Gastroesophageal sphincter (tissue), 4 donors: ENCODE results near the gene TMEM125. TPM values are rescaled to one million over a fixed set of nuclear protein-coding genes. Genes with fewer than 3 reads are reported as not detected.

Experiments
- ATAC-seq: fragments of 150-250 bp; one replicate; pipeline ENCODE4 v1.9.1; 2016; ENCODE audit warnings: mild to moderate bottlenecking, moderate library complexity
- H3K27ac ChIP-seq, 4 donors: fragments of 200-600 bp; sonication (generic) in 3 of 4; 1 replicate in 3 of 4; 2 replicates in 1 of 4; pipeline ENCODE4 v1.5.1; 2016 to 2019
- H3K27me3 ChIP-seq: fragments of 200-600 bp; sonication (generic); one replicate; pipeline ENCODE4 v1.5.1; 2019
- H3K36me3 ChIP-seq, 2 donors: fragments of 200-600 bp; sonication (generic); one replicate each; pipeline ENCODE4 v1.5.1; 2019; ENCODE audit warnings: control low read depth in 1 of 2
- H3K4me1 ChIP-seq, 3 donors: fragments of 200-600 bp; sonication (generic); 1 replicate in 2 of 3; 2 replicates in 1 of 3; pipeline ENCODE4 v1.5.1; 2016 to 2019; ENCODE audit warnings: control low read depth in 2 of 3
- H3K4me3 ChIP-seq, 2 donors: fragments of 200-600 bp; sonication (generic); one replicate each; pipeline ENCODE4 v1.5.1; 2019; ENCODE audit warnings: mild to moderate bottlenecking in 1 of 2, moderate library complexity in 1 of 2
- H3K9me3 ChIP-seq, 3 donors: fragments of 200-600 bp; sonication (generic); one replicate each; pipeline ENCODE4 v1.5.1; 2017 to 2019; ENCODE audit warnings: control low read depth in 2 of 3
- EP300 ChIP-seq: sonication (generic); formaldehyde crosslinking; IDR thresholded peaks from one replicate; pipeline ENCODE4 v1.6.1; 2017; ENCODE audit warnings: antibody characterized with exemption, mild to moderate bottlenecking
- POLR2A ChIP-seq, 2 donors: fragments of 450-650 bp; IDR thresholded peaks; one replicate each; pipeline ENCODE4 v1.6.1; 2017; ENCODE audit warnings: antibody characterized with exemption in 2 of 2, mild to moderate bottlenecking in 2 of 2, moderate library complexity in 1 of 2
- POLR2AphosphoS5 ChIP-seq: sonication (generic); formaldehyde crosslinking; IDR thresholded peaks from one replicate; pipeline ENCODE4 v1.6.1; 2017; ENCODE audit warnings: antibody characterized with exemption
- WGBS, 2 donors: methylation state at CpG; one replicate each; pipeline ENCODE4 v1.1.5; 2018; ENCODE audit warnings: low coverage in 1 of 2; 5-methylcytosine and 5-hydroxymethylcytosine counted together
- total RNA-seq, 4 donors: library from RNA; depleted of rRNA; stranded (reverse); fragments of >200 nt; gene quantifications; one replicate each; pipeline ENCODE4 v1.1.0, GENCODE V29; 2016
- TF ChIP-seq, protein P1 (sequence below), 4 experiments: fragments of 200-600 bp in 2 of 4; fragments of 450-650 bp in 2 of 4; sonication (generic) in 1 of 4; IDR thresholded peaks; one replicate each; pipeline ENCODE4 v1.5.1; 2017 to 2019; ENCODE audit warnings: antibody characterized with exemption in 4 of 4, mild to moderate bottlenecking in 2 of 4, moderate library complexity in 2 of 4

Gene TMEM125
- total RNA-seq, 4 donors from 2014 or later: 0.45 TPM; not detected in 3

DNA sequence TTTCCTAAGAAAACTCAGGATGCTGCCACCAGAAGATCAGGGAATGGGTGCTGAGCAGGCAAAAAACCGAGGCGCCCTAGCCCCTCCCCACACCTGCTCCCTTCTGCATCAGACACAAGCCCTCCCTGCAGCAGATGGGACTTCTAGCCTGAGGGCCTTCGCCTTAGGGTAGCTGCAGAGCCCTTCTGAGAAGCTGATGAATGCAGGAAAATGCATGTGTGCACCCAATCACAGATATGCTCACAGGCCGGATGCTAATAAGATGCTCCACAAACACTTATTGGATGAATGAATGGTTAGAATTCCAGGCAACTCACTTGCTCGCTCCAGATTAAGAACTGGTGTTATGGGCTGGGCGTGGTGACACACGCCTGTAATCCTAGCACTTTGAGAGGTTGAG, 22.4 kb downstream of the TMEM125 start:
- TF ChIP-seq POLR2A (IDR thresholded peaks at IDR 0.05): no peak
- TF ChIP-seq, protein P1, sequence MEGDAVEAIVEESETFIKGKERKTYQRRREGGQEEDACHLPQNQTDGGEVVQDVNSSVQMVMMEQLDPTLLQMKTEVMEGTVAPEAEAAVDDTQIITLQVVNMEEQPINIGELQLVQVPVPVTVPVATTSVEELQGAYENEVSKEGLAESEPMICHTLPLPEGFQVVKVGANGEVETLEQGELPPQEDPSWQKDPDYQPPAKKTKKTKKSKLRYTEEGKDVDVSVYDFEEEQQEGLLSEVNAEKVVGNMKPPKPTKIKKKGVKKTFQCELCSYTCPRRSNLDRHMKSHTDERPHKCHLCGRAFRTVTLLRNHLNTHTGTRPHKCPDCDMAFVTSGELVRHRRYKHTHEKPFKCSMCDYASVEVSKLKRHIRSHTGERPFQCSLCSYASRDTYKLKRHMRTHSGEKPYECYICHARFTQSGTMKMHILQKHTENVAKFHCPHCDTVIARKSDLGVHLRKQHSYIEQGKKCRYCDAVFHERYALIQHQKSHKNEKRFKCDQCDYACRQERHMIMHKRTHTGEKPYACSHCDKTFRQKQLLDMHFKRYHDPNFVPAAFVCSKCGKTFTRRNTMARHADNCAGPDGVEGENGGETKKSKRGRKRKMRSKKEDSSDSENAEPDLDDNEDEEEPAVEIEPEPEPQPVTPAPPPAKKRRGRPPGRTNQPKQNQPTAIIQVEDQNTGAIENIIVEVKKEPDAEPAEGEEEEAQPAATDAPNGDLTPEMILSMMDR (IDR thresholded peaks at IDR 0.05): no peak
- TF ChIP-seq EP300: no peak
- no peak for TF ChIP-seq POLR2AphosphoS5
- no peak for ATAC-seq
- peaks cover 0 to 40% (median 18%) of the 10 kb centered on the region in 3 donors for H3K4me1 ChIP-seq
- no peaks in the 10 kb centered on the region for H3K27me3 ChIP-seq
- no peak overlapping the region for H3K27ac ChIP-seq
- no peaks in the 10 kb centered on the region for H3K9me3 ChIP-seq
- no peaks in the 10 kb centered on the region for H3K36me3 ChIP-seq
- 57 to 72% methylated on average over 3 to 5 of the region's 7 CpGs for whole genome bisulfite sequencing, 2 donors
- H3K4me3 ChIP-seq: no peak overlapping the region

GRCh38 chr1:43292679-43293078, 22.9 kb downstream of the TMEM125 start:
- TF ChIP-seq POLR2A (IDR thresholded peaks at IDR 0.05) (no peak), EP300 (no peak), POLR2AphosphoS5 (no peak)
- TF ChIP-seq, protein P1 (IDR thresholded peaks at IDR 0.05): no peak
- ATAC-seq: no peak
- peak overlapping the region in 3 of 4 donors; percentile 70 to 81 (median 71) for H3K27ac ChIP-seq
- no peaks in the 10 kb centered on the region for H3K36me3 ChIP-seq
- H3K4me3 ChIP-seq: no peak overlapping the region
- WGBS, 2 donors: 71% methylated on average over 4 of the region's 5 CpGs; no CpG with 5 or more reads in 1 of the 2 donors
- H3K27me3 ChIP-seq: no peaks in the 10 kb centered on the region
- H3K9me3 ChIP-seq: no peaks in the 10 kb centered on the region
- H3K4me1 ChIP-seq: peaks cover 0 to 42% (median 18%) of the 10 kb centered on the region in 3 donors

DNA sequence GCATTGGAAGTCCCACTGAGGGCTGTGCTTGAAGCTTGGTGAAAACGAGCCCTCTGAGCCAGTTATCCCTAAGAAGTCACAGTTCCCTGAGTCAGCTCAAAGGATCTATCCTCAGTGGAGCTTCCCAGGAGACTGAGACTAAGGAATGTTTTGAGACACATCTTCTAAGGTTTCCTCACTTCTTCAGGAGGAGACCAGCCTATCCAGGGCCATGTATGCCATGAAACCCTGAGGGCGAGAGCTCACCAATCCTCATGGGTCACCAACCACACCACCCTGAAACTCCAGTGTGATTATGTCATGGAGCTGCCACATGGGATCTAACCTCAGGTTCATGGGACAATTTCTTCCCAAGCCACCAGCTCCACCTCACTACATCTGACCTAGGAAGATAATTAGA, 23.4 kb downstream of the TMEM125 start:
- Histone ChIP-seq H3K9me3 (no peaks in the 10 kb centered on the region), H3K27ac (peak overlapping the region in 3 of 4 donors; percentile 70 to 81 (median 71)), H3K27me3 (no peaks in the 10 kb centered on the region), H3K36me3 (no peaks in the 10 kb centered on the region), H3K4me1 (peaks cover 0 to 42% (median 18%) of the 10 kb centered on the region in 3 donors), H3K4me3 (no peak overlapping the region)
- WGBS, 2 donors: 100% methylated on average over 1 of the region's 2 CpGs
- TF ChIP-seq POLR2A (IDR thresholded peaks at IDR 0.05) (no peak), POLR2AphosphoS5 (no peak), EP300 (no peak)
- TF ChIP-seq, protein P1 (IDR thresholded peaks at IDR 0.05): no peak
- ATAC-seq: no peak

DNA sequence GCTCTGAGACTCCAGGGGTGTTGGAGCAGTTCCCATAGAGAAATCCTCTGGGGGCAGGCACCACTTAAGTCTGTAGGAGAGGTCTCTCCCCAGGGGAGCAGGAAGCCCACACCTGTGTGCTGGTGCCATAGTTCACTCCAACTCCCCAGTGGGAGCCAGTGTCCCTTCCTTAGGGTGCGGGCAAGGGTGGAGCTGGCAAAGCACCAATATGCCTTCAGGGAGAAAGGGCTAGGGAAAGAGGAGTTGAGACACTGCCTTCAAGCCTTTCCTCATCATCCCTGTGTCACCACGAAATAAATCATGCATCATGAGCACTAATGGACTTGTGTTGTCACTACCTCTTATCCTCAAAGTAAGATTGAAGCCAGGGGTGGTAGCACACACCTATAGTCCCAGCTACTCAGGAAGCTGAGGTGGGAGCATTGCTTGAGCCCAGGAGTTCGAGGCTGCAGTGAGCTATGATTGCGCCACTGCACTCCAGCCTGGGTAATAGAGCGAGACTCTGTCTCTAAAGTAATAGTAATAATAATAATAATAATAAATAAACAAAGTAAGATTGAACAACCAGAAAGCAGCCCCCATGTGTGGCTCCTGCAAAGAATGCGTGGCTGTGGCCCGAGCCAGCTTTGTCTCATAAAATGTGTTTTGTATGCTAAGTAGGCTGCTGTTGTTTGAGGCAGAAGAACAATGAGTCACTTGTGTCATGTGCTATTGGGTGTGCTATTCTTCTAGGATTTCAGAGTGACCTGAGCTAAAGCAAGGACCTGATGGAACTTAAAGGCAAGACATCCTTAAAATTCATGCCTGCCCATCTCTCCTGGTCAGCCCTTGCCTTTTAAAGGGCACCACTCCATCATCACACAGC, 24.3 kb downstream of the TMEM125 start:
- Histone ChIP-seq H3K36me3 (no peaks in the 10 kb centered on the region), H3K27ac (peak overlapping the region in 3 of 4 donors; percentile 70 to 81 (median 71)), H3K4me1 (peaks cover 0 to 42% (median 18%) of the 10 kb centered on the region in 3 donors), H3K4me3 (no peak overlapping the region), H3K27me3 (no peaks in the 10 kb centered on the region), H3K9me3 (no peaks in the 10 kb centered on the region)
- 67 to 79% methylated on average over 1 to 5 of the region's 7 CpGs for WGBS, 2 donors
- TF ChIP-seq POLR2A (IDR thresholded peaks at IDR 0.05) (no peak), EP300 (no peak), POLR2AphosphoS5 (no peak)
- TF ChIP-seq, protein P1 (IDR thresholded peaks at IDR 0.05): no peak
- ATAC-seq: peak; percentile 32
